ENCODE data around the gene FAM241A. TPM values are rescaled to one million over a fixed set of nuclear protein-coding genes. Genes with fewer than 3 reads are reported as not detected.
A peak's percentile ranks its signal among the peaks of the same experiment; 100 is the strongest.

FAM241A gene
- total and polyA plus RNA-seq, 9 of the 15 experiments (the other 6 are each of a cell fraction or from before 2014, with no cell fraction given) = 2.3 to 8.5 (median 5.3) TPM

DNA sequence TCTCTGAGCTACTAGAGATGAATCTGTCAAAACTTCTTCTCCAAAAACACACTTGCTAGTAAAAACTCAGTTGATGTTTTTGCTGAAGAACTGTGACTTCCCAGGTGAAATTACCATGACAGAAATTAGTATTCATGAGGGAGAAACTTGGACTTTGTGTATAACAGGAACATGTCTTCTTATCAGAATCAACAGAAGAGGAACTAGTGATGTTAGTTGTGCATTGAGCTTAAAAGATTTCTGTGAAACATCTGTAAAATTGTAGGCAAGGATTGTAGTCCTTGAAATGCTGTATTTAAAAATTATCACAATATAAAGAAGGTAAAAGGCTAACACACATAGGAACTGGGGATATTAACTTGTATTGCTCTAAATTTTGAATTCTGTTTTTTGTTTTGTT, 11.3 kb downstream of the FAM241A start (continued):
- TF ChIP-seq MLLT1 (IDR thresholded peaks at IDR 0.05) (no peak), ZNF23 (CRISPR knock-in tag; IDR thresholded peaks at IDR 0.05) (no peak), NR4A1 (CRISPR knock-in tag; IDR thresholded peaks at IDR 0.05) (no peak), NR4A1 (tag; IDR thresholded peaks at IDR 0.05) (no peak), ARID1B (IDR thresholded peaks at IDR 0.05) (peak; percentile 42; the same call in 1 of the 2 replicates), CBFA2T3 (IDR thresholded peaks at IDR 0.05) (peak; percentile 40; the same call in 1 of the 2 replicates), ZNF316 (IDR thresholded peaks at IDR 0.05) (no peak), ZNF133 (CRISPR knock-in tag; IDR thresholded peaks at IDR 0.05) (no peak), KLF16 (IDR thresholded peaks at IDR 0.05) (no peak), TAF9B (IDR thresholded peaks at IDR 0.05; ENCODE audit: partially characterized antibody) (no peak), TCF3 (CRISPR knock-in tag; IDR thresholded peaks at IDR 0.05) (peak; percentile 56), KLF1 (tag; IDR thresholded peaks at IDR 0.05) (no peak), POLR2A (conservative IDR thresholded peaks at IDR 0.05) (no peak), FOXM1 (IDR thresholded peaks at IDR 0.05; ENCODE audit: low read depth) (no peak), FOXM1 (CRISPR knock-in tag; IDR thresholded peaks at IDR 0.05; ENCODE audit: low read depth) (no peak), HLTF (IDR thresholded peaks at IDR 0.05) (no peak), NBN (IDR thresholded peaks at IDR 0.05; ENCODE audit: low read depth) (no peak), SMAD1 (IDR thresholded peaks at IDR 0.05; ENCODE audit: low read depth, low read length, partially characterized antibody) (no peak), PML (IDR thresholded peaks at IDR 0.05; ENCODE audit: low read length) (no peak), FOXK2 (conservative IDR thresholded peaks at IDR 0.05 in 1 of 2, IDR thresholded peaks at IDR 0.05 in 1 of 2; ENCODE audit: low read depth in 2 of 2) (no peak)
- TF ChIP-seq, protein P1, sequence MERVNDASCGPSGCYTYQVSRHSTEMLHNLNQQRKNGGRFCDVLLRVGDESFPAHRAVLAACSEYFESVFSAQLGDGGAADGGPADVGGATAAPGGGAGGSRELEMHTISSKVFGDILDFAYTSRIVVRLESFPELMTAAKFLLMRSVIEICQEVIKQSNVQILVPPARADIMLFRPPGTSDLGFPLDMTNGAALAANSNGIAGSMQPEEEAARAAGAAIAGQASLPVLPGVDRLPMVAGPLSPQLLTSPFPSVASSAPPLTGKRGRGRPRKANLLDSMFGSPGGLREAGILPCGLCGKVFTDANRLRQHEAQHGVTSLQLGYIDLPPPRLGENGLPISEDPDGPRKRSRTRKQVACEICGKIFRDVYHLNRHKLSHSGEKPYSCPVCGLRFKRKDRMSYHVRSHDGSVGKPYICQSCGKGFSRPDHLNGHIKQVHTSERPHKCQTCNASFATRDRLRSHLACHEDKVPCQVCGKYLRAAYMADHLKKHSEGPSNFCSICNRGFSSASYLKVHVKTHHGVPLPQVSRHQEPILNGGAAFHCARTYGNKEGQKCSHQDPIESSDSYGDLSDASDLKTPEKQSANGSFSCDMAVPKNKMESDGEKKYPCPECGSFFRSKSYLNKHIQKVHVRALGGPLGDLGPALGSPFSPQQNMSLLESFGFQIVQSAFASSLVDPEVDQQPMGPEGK (CRISPR knock-in tag; IDR thresholded peaks at IDR 0.05; ENCODE audit: borderline replicate concordance) = no peak

Measured in K562 (cell line).